Suppressor macrophage treated with lipopolysaccharide for 4 hours (primary cell): ENCODE data around the gene RNF150.
A peak's percentile ranks its signal among the peaks of the same experiment; 100 is the strongest.

ENCODE experiments used
- DNase-seq: peaks from one replicate; pipeline ENCODE4 v3.0.0-alpha.2; 2020

Gene RNF150

GRCh38 chr4:141021397-141022110 is 111.7 kb downstream of the RNF150 start:
- DNase-seq: no peak

- DNase-seq: no peak
These were observed 112.4 kb downstream of the RNF150 start for GRCh38 chr4:141020801-141021261.

- no peak for DNase-seq
These were observed 113.5 kb downstream of the RNF150 start for GRCh38 chr4:141019768-141020167.

GRCh38 chr4:141016117-141016798 is 117.0 kb downstream of the RNF150 start:
- DNase-seq: no peak

GRCh38 chr4:141013899-141014298 is 119.4 kb downstream of the RNF150 start:
- DNase-seq: no peak

- no peak for DNase-seq
These were observed 121.4 kb downstream of the RNF150 start for GRCh38 chr4:141011901-141012315.

GRCh38 chr4:141009931-141010330 is 123.3 kb downstream of the RNF150 start:
- DNase-seq: no peak

- DNase-seq: no peak
These were observed 124.1 kb downstream of the RNF150 start for GRCh38 chr4:141009129-141009528.

- DNase-seq: no peak
These were observed 126.9 kb downstream of the RNF150 start for GRCh38 chr4:141006242-141006802.

- DNase-seq: peak; percentile 5
These were observed 128.4 kb downstream of the RNF150 start for GRCh38 chr4:141004823-141005222.

GRCh38 chr4:141003193-141003592 is 130.1 kb downstream of the RNF150 start:
- no peak for DNase-seq

GRCh38 chr4:141002323-141002805 is 130.9 kb downstream of the RNF150 start:
- DNase-seq: peak; percentile 21

GRCh38 chr4:140996766-140997165 is 136.5 kb downstream of the RNF150 start:
- DNase-seq: no peak

- DNase-seq: no peak
These were observed 138.2 kb downstream of the RNF150 start for GRCh38 chr4:140995058-140995457.

- DNase-seq: no peak
These were observed 139.3 kb downstream of the RNF150 start for GRCh38 chr4:140994015-140994414.

GRCh38 chr4:140993370-140993769 is 139.9 kb downstream of the RNF150 start:
- DNase-seq: no peak

- DNase-seq: no peak
These were observed 143.3 kb downstream of the RNF150 start for GRCh38 chr4:140989944-140990343.

GRCh38 chr4:140986045-140986444 is 147.2 kb downstream of the RNF150 start:
- no peak for DNase-seq

GRCh38 chr4:140982613-140983340 is 150.5 kb downstream of the RNF150 start:
- no peak for DNase-seq

GRCh38 chr4:140980426-140981200 is 152.7 kb downstream of the RNF150 start:
- DNase-seq: no peak

GRCh38 chr4:140976768-140977167 is 156.5 kb downstream of the RNF150 start:
- DNase-seq: no peak

GRCh38 chr4:140971077-140971792 is 162.0 kb downstream of the RNF150 start:
- no peak for DNase-seq
